Retinal pigment epithelial cell (primary cell): Measurements from ENCODE around the gene UCK1.

Experiments
- DNase-seq: peaks from one replicate; pipeline ENCODE4 v3.0.0-alpha.2; 2010; ENCODE audit warnings: low read depth
- H3K4me3 ChIP-seq: 2 replicates; pipeline ENCODE4 v1.5.1; 2011; ENCODE audit warnings: mild to moderate bottlenecking, low read length, control low read depth, moderate library complexity
- CTCF ChIP-seq: conservative IDR thresholded peaks from 2 replicates; pipeline ENCODE4 v1.5.1; 2011; ENCODE audit warnings: low read depth, low read length, control low read depth, inconsistent platforms

The UCK1 gene

DNA sequence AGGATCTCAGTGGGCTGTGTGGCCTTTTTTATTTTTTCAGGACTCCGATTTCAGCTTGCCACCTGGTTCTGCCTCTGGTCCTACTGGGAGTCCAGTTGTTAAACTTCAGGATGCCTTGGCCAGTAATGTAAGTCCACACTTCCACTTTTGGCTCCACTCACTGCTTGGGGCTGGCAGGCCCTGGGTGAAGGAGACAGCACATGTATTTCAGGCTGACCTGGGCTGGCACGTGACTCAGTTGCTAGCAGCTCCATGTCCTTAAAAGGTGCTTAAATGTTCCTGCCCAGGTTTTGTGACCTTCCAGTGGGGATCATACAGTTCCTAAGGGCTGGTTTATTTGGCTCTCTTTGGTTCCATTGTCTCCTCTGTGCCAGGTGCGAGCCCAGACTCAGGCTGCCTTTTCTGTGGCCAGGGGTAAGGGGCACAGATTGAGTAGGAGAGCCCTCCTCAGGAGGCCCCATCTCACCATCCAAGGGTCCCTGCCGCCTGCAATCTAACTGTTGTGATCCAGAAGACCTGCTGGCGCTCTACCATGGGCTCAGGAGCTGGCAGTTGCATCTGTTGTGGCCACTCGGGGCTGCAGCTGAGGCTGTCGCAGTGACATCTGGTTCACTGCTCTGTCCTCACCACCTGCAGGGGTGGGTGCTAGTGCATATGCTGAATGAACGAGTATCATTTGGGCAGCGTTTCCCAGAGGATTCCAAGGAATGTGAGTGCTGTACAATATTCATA is 47.6 kb downstream of the UCK1 start:
- H3K4me3 ChIP-seq = no peak overlapping the region
- TF ChIP-seq CTCF = no peak
- DNase-seq = no peak

DNA sequence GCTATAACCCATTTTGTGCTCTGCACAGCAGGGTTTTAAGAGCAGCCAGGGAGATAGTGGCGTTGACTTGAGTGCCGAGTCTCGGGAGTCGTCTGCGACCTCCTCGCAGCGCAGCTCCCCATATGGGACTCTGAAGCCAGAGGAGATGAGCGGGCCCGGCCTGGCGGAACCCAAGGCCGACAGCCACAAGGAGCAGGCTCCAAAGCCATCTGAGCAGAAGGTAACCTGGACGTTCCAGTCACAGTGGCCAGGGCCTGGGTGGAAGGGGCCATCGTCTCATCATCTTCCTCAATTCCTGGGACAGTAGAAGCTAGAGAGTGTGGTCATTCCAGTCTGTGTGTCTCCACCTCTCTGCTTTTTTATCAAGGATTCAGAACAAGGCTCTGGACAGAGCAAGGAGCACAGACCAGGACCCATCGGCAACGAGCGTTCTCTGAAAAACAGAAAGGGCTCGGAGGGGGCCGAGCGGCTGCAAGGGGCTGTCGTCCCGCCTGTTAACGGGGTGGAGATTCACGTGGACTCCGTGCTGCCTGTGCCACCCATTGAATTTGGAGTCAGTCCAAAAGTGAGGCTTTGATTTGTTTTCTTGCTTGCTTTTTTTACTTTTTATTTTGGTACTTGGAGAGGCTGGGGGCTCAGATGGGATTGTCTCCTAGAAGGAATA is 48.6 kb downstream of the UCK1 start:
- no peak overlapping the region for H3K4me3 ChIP-seq
- TF ChIP-seq CTCF = no peak
- DNase-seq = no peak

- TF ChIP-seq CTCF = no peak
- DNase-seq = no peak
- no peak overlapping the region for H3K4me3 ChIP-seq
Measured at GRCh38 chr9:131481441-131482342, 49.4 kb downstream of the UCK1 start.

- no peak for DNase-seq
- no peak for TF ChIP-seq CTCF
- no peak overlapping the region for H3K4me3 ChIP-seq
Measured at GRCh38 chr9:131480258-131480657, 50.8 kb downstream of the UCK1 start.

DNA sequence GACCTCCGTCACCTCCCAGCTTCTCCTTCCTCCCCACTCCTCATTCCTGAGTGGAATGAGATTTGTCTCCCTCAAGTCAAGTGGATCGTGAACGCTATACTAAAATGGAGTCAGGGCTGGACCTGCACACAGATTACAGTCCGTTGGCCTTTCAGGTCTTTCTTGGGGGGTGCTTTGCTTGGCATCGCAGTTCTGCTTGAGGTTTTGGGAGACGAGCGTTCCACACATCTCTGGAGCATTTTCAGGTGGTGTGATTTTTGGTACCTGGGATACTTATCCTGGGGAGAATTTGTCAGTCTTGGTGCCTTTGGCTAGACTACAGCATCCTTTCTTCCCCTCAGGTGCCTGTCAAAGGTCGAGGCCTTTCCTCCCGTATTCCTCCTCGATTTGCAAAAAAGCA is 52.2 kb downstream of the UCK1 start:
- no peak for DNase-seq
- TF ChIP-seq CTCF = no peak
- no peak overlapping the region for H3K4me3 ChIP-seq

- no peak overlapping the region for H3K4me3 ChIP-seq
- peak; percentile 68 for TF ChIP-seq CTCF
- DNase-seq = no peak
Measured at GRCh38 chr9:131478421-131478868, 52.6 kb downstream of the UCK1 start.
